Neuron (in vitro differentiated cells): Measurements from ENCODE around the gene TMEM232.

Experiments used
- H2AFZ ChIP-seq: one replicate; pipeline ENCODE4 v1.6.1; 2013; ENCODE audit warnings: low read depth, mild to moderate bottlenecking, inconsistent platforms, low read length, moderate library complexity
- H3K27me3 ChIP-seq: one replicate; pipeline ENCODE4 v1.6.1; 2013; ENCODE audit warnings: low read length; ENCODE audit not compliant: insufficient read depth
- H3K36me3 ChIP-seq: one replicate; pipeline ENCODE4 v1.6.1; 2013; ENCODE audit warnings: low read length; ENCODE audit not compliant: insufficient read depth
- H3K4me1 ChIP-seq: one replicate; pipeline ENCODE4 v1.6.1; 2013; ENCODE audit warnings: low read length; ENCODE audit not compliant: insufficient read depth
- H3K4me3 ChIP-seq: 2 replicates; pipeline ENCODE4 v1.5.1; 2013; ENCODE audit warnings: mild to moderate bottlenecking, low read length, moderate library complexity
- H3K9me3 ChIP-seq: one replicate; pipeline ENCODE4 v1.6.1; 2013; ENCODE audit warnings: low read length

Gene TMEM232

GRCh38 chr5:110726249-110727024 lies at the start of gene TMEM232:
Gene TMEM232, minus strand, starts transcription at chr5:110726671. Its CDS starts 59,319 bp downstream, at chr5:110667352.
- peak within 1 kb of the TSS; percentile 70 for H2AFZ ChIP-seq
- H3K4me3 ChIP-seq, result peak within 1 kb of the TSS; percentile 44
- no peaks in the 10 kb centered on the region for H3K36me3 ChIP-seq
- no peaks in the 10 kb centered on the region for H3K4me1 ChIP-seq
- no peaks in the 10 kb centered on the region for H3K27me3 ChIP-seq
- H3K9me3 ChIP-seq, result no peaks in the 10 kb centered on the region

- no peak overlapping the region for H3K4me3 ChIP-seq
- no peaks in the 10 kb centered on the region for H3K27me3 ChIP-seq
- no peak overlapping the region for H2AFZ ChIP-seq
Measured at GRCh38 chr5:110770286-110770685, 43.8 kb upstream of the TMEM232 start.

GRCh38 chr5:110769000-110769681 lies 42.7 kb upstream of the TMEM232 start:
- H3K4me3 ChIP-seq, result no peak overlapping the region
- H3K27me3 ChIP-seq, result no peaks in the 10 kb centered on the region
- H2AFZ ChIP-seq, result no peak overlapping the region
- H3K4me1 ChIP-seq, result no peaks in the 10 kb centered on the region
- no peaks in the 10 kb centered on the region for H3K36me3 ChIP-seq
- H3K9me3 ChIP-seq, result no peaks in the 10 kb centered on the region

More at GRCh38 chr5:110770286-110770685, 43.8 kb upstream of the TMEM232 start:
- Histone ChIP-seq H3K9me3 (no peaks in the 10 kb centered on the region), H3K4me1 (no peaks in the 10 kb centered on the region), H3K36me3 (no peaks in the 10 kb centered on the region)

- Histone ChIP-seq H3K4me3 (no peak overlapping the region), H3K9me3 (no peaks in the 10 kb centered on the region)
Measured at GRCh38 chr5:110768138-110768860, 41.8 kb upstream of the TMEM232 start.

GRCh38 chr5:110760158-110760557 lies 33.7 kb upstream of the TMEM232 start:
- Histone ChIP-seq H3K4me1 (no peaks in the 10 kb centered on the region), H3K9me3 (no peaks in the 10 kb centered on the region), H3K27me3 (no peaks in the 10 kb centered on the region), H3K4me3 (no peak overlapping the region), H2AFZ (no peak overlapping the region), H3K36me3 (peaks cover 56% of the 10 kb centered on the region)

More at GRCh38 chr5:110768138-110768860, 41.8 kb upstream of the TMEM232 start:
- Histone ChIP-seq H2AFZ (no peak overlapping the region), H3K36me3 (no peaks in the 10 kb centered on the region), H3K27me3 (no peaks in the 10 kb centered on the region), H3K4me1 (no peaks in the 10 kb centered on the region)

- H3K9me3 ChIP-seq, result no peaks in the 10 kb centered on the region
- no peaks in the 10 kb centered on the region for H3K4me1 ChIP-seq
- H2AFZ ChIP-seq, result no peak overlapping the region
- H3K4me3 ChIP-seq, result no peak overlapping the region
- peaks cover 53% of the 10 kb centered on the region for H3K36me3 ChIP-seq
- H3K27me3 ChIP-seq, result no peaks in the 10 kb centered on the region
Measured at GRCh38 chr5:110757118-110757729, 30.8 kb upstream of the TMEM232 start.

GRCh38 chr5:110754181-110754580 lies 27.7 kb upstream of the TMEM232 start:
- Histone ChIP-seq H3K9me3 (no peaks in the 10 kb centered on the region), H3K4me3 (no peak overlapping the region), H3K27me3 (no peaks in the 10 kb centered on the region), H2AFZ (no peak overlapping the region), H3K4me1 (no peaks in the 10 kb centered on the region), H3K36me3 (peaks cover 37% of the 10 kb centered on the region)

- H3K9me3 ChIP-seq, result no peaks in the 10 kb centered on the region
- H3K27me3 ChIP-seq, result no peaks in the 10 kb centered on the region
- H3K4me3 ChIP-seq, result no peak overlapping the region
- no peaks in the 10 kb centered on the region for H3K4me1 ChIP-seq
- H3K36me3 ChIP-seq, result peaks cover 37% of the 10 kb centered on the region
- H2AFZ ChIP-seq, result no peak overlapping the region
Measured at GRCh38 chr5:110753600-110753999, 27.1 kb upstream of the TMEM232 start.

- Histone ChIP-seq H3K4me1 (no peaks in the 10 kb centered on the region), H3K9me3 (no peaks in the 10 kb centered on the region), H2AFZ (no peak overlapping the region), H3K4me3 (no peak overlapping the region), H3K36me3 (peaks cover 42% of the 10 kb centered on the region), H3K27me3 (no peaks in the 10 kb centered on the region)
Measured at GRCh38 chr5:110752953-110753352, 26.5 kb upstream of the TMEM232 start.

- peaks cover 41% of the 10 kb centered on the region for H3K36me3 ChIP-seq
- no peaks in the 10 kb centered on the region for H3K27me3 ChIP-seq
- H3K9me3 ChIP-seq, result no peaks in the 10 kb centered on the region
Measured at GRCh38 chr5:110751902-110752762, 25.7 kb upstream of the TMEM232 start.

GRCh38 chr5:110738812-110739651 lies 12.6 kb upstream of the TMEM232 start, which contains the start of gene SLC25A46:
Gene SLC25A46, plus strand, starts transcription at chr5:110739007. Its CDS starts 113 bp downstream, at chr5:110739120.
- Histone ChIP-seq H2AFZ (peak within 1 kb of the TSS; percentile 68), H3K4me1 (peaks cover 5% of the 10 kb centered on the region), H3K4me3 (peak within 1 kb of the TSS; percentile 65), H3K36me3 (no peaks in the 10 kb centered on the region), H3K9me3 (no peaks in the 10 kb centered on the region), H3K27me3 (no peaks in the 10 kb centered on the region)

More at GRCh38 chr5:110751902-110752762, 25.7 kb upstream of the TMEM232 start:
- no peak overlapping the region for H3K4me3 ChIP-seq
- no peaks in the 10 kb centered on the region for H3K4me1 ChIP-seq
- H2AFZ ChIP-seq, result no peak overlapping the region
